LNCaP clone FGC (cell line): Measurements from ENCODE around the gene CELF4.
"Not testable (repeated sequence)": the region's sequence is repeated elsewhere in the genome, so short reads cannot be mapped to it uniquely, and the experiment has no call there.

Source experiments
- DNase-seq: peaks from one replicate; pipeline ENCODE4 v3.0.0-alpha.2; 2011; ENCODE audit warnings: low read depth
- H3K4me3 ChIP-seq: 2 replicates; pipeline ENCODE4 v1.5.1; 2011; ENCODE audit warnings: mild to moderate bottlenecking, low read depth, low read length, control low read depth
- CTCF ChIP-seq: IDR thresholded peaks from 2 replicates; pipeline ENCODE4 v1.5.1; 2012; ENCODE audit warnings: mild to moderate bottlenecking; ENCODE audit not compliant: control insufficient read depth, insufficient read depth; ENCODE audit errors: extremely low read depth

Gene CELF4

GRCh38 chr18:37467002-37467662 is 98.5 kb downstream of the CELF4 start:
- H3K4me3 ChIP-seq, result no peak overlapping the region
- no peak for DNase-seq
- no peak for TF ChIP-seq CTCF

GRCh38 chr18:37465958-37466357 is 99.6 kb downstream of the CELF4 start:
- DNase-seq, result no peak
- TF ChIP-seq CTCF, result no peak
- no peak overlapping the region for H3K4me3 ChIP-seq

GRCh38 chr18:37464257-37464656 is 101.3 kb downstream of the CELF4 start:
- no peak for TF ChIP-seq CTCF
- no peak for DNase-seq
- no peak overlapping the region for H3K4me3 ChIP-seq

GRCh38 chr18:37461329-37461728 is 104.3 kb downstream of the CELF4 start:
- H3K4me3 ChIP-seq, DNase-seq: not testable (repeated sequence)

GRCh38 chr18:37460604-37461003 is 105.0 kb downstream of the CELF4 start:
- TF ChIP-seq CTCF, result no peak
- no peak for DNase-seq
- H3K4me3 ChIP-seq, result no peak overlapping the region

- H3K4me3 ChIP-seq, result no peak overlapping the region
- DNase-seq, result no peak
- no peak for TF ChIP-seq CTCF
Observed at GRCh38 chr18:37458697-37459096, 106.9 kb downstream of the CELF4 start.

GRCh38 chr18:37457753-37458152 is 107.8 kb downstream of the CELF4 start:
- no peak overlapping the region for H3K4me3 ChIP-seq
- no peak for DNase-seq
- TF ChIP-seq CTCF, result no peak
